MCF 10A (cell line): ENCODE measurements around the gene STAT5A. TPM values are rescaled to one million over a fixed set of nuclear protein-coding genes. Genes with fewer than 3 reads are reported as not detected.
"Not testable (repeated sequence)": the region's sequence is repeated elsewhere in the genome, so short reads cannot be mapped to it uniquely, and the experiment has no call there.

Experiments used
- BruUV-seq: library from RNA; stranded (reverse); fragments of 400-500 nt; replicated peaks from 2 replicates; lab custom pipeline; 2021; lab: Mats Ljungman, UMichigan
- CTCF ChIA-PET: fragments of 300-600 bp; sonication (Branson Sonifier 250); formaldehyde crosslinking; extraction: SDS; loops from one replicate; lab custom pipeline; 2021; ENCODE audit warnings: antibody characterized with exemption, inconsistent platforms; lab: Yijun Ruan, JAX
- POLR2A ChIA-PET: fragments of 300-600, 350-650 bp; sonication (Branson Sonifier 250); formaldehyde crosslinking; extraction: SDS; loops from one replicate; lab custom pipeline; 2020; ENCODE audit warnings: antibody characterized with exemption, inconsistent platforms; lab: Yijun Ruan, JAX
- DNase-seq: peaks from one replicate; pipeline ENCODE4 v3.0.0-alpha.2; 2018; ENCODE audit not compliant: unreplicated experiment
- H3K27ac Mint-ChIP-seq: one replicate; pipeline ENCODE4 v1.8.0; 2022; ENCODE audit warnings: mild to moderate bottlenecking, low read depth, mixed read lengths; ENCODE audit not compliant: unreplicated experiment
- H3K27me3 Mint-ChIP-seq: one replicate; pipeline ENCODE4 v1.8.0; 2022; ENCODE audit warnings: mixed read lengths; ENCODE audit not compliant: insufficient read depth, unreplicated experiment
- H3K36me3 Mint-ChIP-seq: one replicate; pipeline ENCODE4 v1.8.0; 2022; ENCODE audit warnings: mild to moderate bottlenecking, moderate library complexity, mixed read lengths; ENCODE audit not compliant: insufficient read depth, unreplicated experiment
- H3K4me1 Mint-ChIP-seq: one replicate; pipeline ENCODE4 v1.8.0; 2022; ENCODE audit warnings: mixed read lengths; ENCODE audit not compliant: insufficient read depth, unreplicated experiment
- H3K4me3 Mint-ChIP-seq: one replicate; pipeline ENCODE4 v1.8.0; 2022; ENCODE audit warnings: mild to moderate bottlenecking, moderate library complexity, mixed read lengths; ENCODE audit not compliant: unreplicated experiment
- H3K9me3 Mint-ChIP-seq: one replicate; pipeline ENCODE4 v1.8.0; 2022; ENCODE audit warnings: mixed read lengths; ENCODE audit not compliant: unreplicated experiment
- CTCF ChIP-seq: fragments of 200-600 bp; IDR thresholded peaks from one replicate; pipeline ENCODE4 v1.8.0; 2022; ENCODE audit warnings: antibody characterized with exemption, mild to moderate bottlenecking; ENCODE audit not compliant: unreplicated experiment
- intact Hi-C: fragments of 100-400 bp; cut with micrococcal nuclease; formaldehyde crosslinking; loops from 2 replicates; pipeline ENCODE4 v1.14.1; 2022
- total RNA-seq: library from RNA; stranded (reverse); gene quantifications from 2 replicates; pipeline ENCODE4 v1.2.3, GENCODE V29; 2022

Gene STAT5A
- total RNA-seq, 1 experiment from 2014 or later = 1.0 TPM

GRCh38 chr17:42296012-42296411 is 7.7 kb downstream of the STAT5A start:
- H3K27ac Mint-ChIP-seq = no peak overlapping the region
- peaks cover under 1% of the 10 kb centered on the region for H3K27me3 Mint-ChIP-seq
- H3K4me1 Mint-ChIP-seq = no peaks in the 10 kb centered on the region
- DNase-seq = no peak
- TF ChIP-seq CTCF = no peak
- ChIA-PET CTCF (interaction anchor here (0.5 to 1.3 kb wide), 3 partner anchors 13 to 607 kb away, joined by 3 to 4 read pairs (median 3); partner anchors contain the start of gene EIF1), POLR2A (no interaction called here)
- no peaks in the 10 kb centered on the region for H3K36me3 Mint-ChIP-seq
- H3K9me3 Mint-ChIP-seq = no peaks in the 10 kb centered on the region
- no TSS peak for BruUV-seq
- intact Hi-C loops = no loop called here
- no peak overlapping the region for H3K4me3 Mint-ChIP-seq

- H3K9me3 Mint-ChIP-seq, H3K4me3 Mint-ChIP-seq, H3K36me3 Mint-ChIP-seq, POLR2A ChIA-PET, DNase-seq, H3K27ac Mint-ChIP-seq, H3K4me1 Mint-ChIP-seq, intact Hi-C loops, BruUV-seq: not testable (repeated sequence)
- peaks cover 10% of the 10 kb centered on the region for H3K27me3 Mint-ChIP-seq
- CTCF ChIA-PET = interaction anchor here (0.6 kb wide), 1 partner anchor 33 kb away, joined by 4 read pairs; no protein-coding TSS in a partner anchor
These were observed 9.5 kb downstream of the STAT5A start for GRCh38 chr17:42297775-42298174.

GRCh38 chr17:42299361-42299760 is 11.1 kb downstream of the STAT5A start:
- intact Hi-C loops, H3K27ac Mint-ChIP-seq, H3K9me3 Mint-ChIP-seq, POLR2A ChIA-PET, H3K4me1 Mint-ChIP-seq, H3K4me3 Mint-ChIP-seq, H3K36me3 Mint-ChIP-seq, DNase-seq, CTCF ChIA-PET, BruUV-seq: not testable (repeated sequence)
- peaks cover 10% of the 10 kb centered on the region for H3K27me3 Mint-ChIP-seq

- H3K4me1 Mint-ChIP-seq, H3K4me3 Mint-ChIP-seq, H3K9me3 Mint-ChIP-seq, CTCF ChIA-PET, intact Hi-C loops, H3K27ac Mint-ChIP-seq, BruUV-seq, DNase-seq, H3K36me3 Mint-ChIP-seq, POLR2A ChIA-PET: not testable (repeated sequence)
- H3K27me3 Mint-ChIP-seq = peaks cover 10% of the 10 kb centered on the region
These were observed 11.6 kb downstream of the STAT5A start for GRCh38 chr17:42299913-42300312.

- DNase-seq = no peak
- no peak for TF ChIP-seq CTCF
- intact Hi-C loops = no loop called here
- BruUV-seq = no TSS peak
- H3K27ac Mint-ChIP-seq = no peak overlapping the region
- POLR2A ChIA-PET = interaction anchor here (0.7 kb wide), 1 partner anchor 34 kb away, joined by 4 read pairs; no protein-coding TSS in a partner anchor
- CTCF ChIA-PET = no interaction called here
- peaks cover 10% of the 10 kb centered on the region for H3K27me3 Mint-ChIP-seq
- no peak overlapping the region for H3K4me3 Mint-ChIP-seq
- H3K36me3 Mint-ChIP-seq = peaks cover 2% of the 10 kb centered on the region
- H3K9me3 Mint-ChIP-seq = no peaks in the 10 kb centered on the region
- H3K4me1 Mint-ChIP-seq = no peaks in the 10 kb centered on the region
These were observed 12.7 kb downstream of the STAT5A start for GRCh38 chr17:42301022-42301421.
